T47D (cell line): ENCODE data around the gene DKK3.

Experiments
- DNase-seq, 2 experiments: peaks; one replicate each; pipeline versions ENCODE4 v3.0.0 to v3.0.0-alpha.2; 2011 to 2012; ENCODE audit warnings: low read depth in 1 of 2, low spot score in 1 of 2
- JUND ChIP-seq: IDR thresholded peaks from 2 replicates; pipeline ENCODE4 v1.6.1; 2012; ENCODE audit warnings: low read depth
- in situ Hi-C: cut with HindIII; loops from 2 replicates; pipeline ENCODE4 v1.10.0; 2016; ENCODE audit warnings: low sequenced_read_pairs, low pct_unique_long_range_greater_than_20kb

DKK3 gene

GRCh38 chr11:11964774-11965150 lies 43.7 kb downstream of the DKK3 start:
- no peak for TF ChIP-seq JUND
- DNase-seq = no peak
- in situ Hi-C loops = no loop called here

GRCh38 chr11:11963842-11964773 lies 44.3 kb downstream of the DKK3 start:
- no peak for TF ChIP-seq JUND
- in situ Hi-C loops = no loop called here
- DNase-seq = no peak

- in situ Hi-C loops = no loop called here
- TF ChIP-seq JUND = no peak
- no peak for DNase-seq
These were observed 45.4 kb downstream of the DKK3 start for GRCh38 chr11:11963067-11963466.

- no peak for DNase-seq
- TF ChIP-seq JUND = no peak
- in situ Hi-C loops = no loop called here
These were observed 46.9 kb downstream of the DKK3 start for GRCh38 chr11:11961399-11962028.

GRCh38 chr11:11960687-11961086 lies 47.7 kb downstream of the DKK3 start:
- no peak for TF ChIP-seq JUND
- DNase-seq = no peak
- in situ Hi-C loops = no loop called here

GRCh38 chr11:11959601-11960000 lies 48.8 kb downstream of the DKK3 start:
- TF ChIP-seq JUND = no peak
- DNase-seq = no peak
- in situ Hi-C loops = no loop called here

GRCh38 chr11:11958403-11959231 lies 49.8 kb downstream of the DKK3 start:
- in situ Hi-C loops = no loop called here
- DNase-seq = no peak
- no peak for TF ChIP-seq JUND

GRCh38 chr11:11956006-11956405 lies 52.4 kb downstream of the DKK3 start:
- in situ Hi-C loops = no loop called here
- no peak for TF ChIP-seq JUND

GRCh38 chr11:11952036-11952435 lies 56.4 kb downstream of the DKK3 start:
- in situ Hi-C loops = no loop called here
- no peak for TF ChIP-seq JUND
- no peak for DNase-seq

More at GRCh38 chr11:11956006-11956405, 52.4 kb downstream of the DKK3 start:
- no peak for DNase-seq

- in situ Hi-C loops = no loop called here
- no peak for TF ChIP-seq JUND
- no peak for DNase-seq
These were observed 58.9 kb downstream of the DKK3 start for GRCh38 chr11:11949482-11949881.

GRCh38 chr11:11948242-11948947 lies 60.0 kb downstream of the DKK3 start:
- in situ Hi-C loops = no loop called here
- TF ChIP-seq JUND = no peak
- peak in 1 of 2 experiments; percentile 15 for DNase-seq

GRCh38 chr11:11947825-11948224 lies 60.6 kb downstream of the DKK3 start:
- in situ Hi-C loops = no loop called here
- no peak for DNase-seq
- TF ChIP-seq JUND = no peak
